ENCODE results near the gene NBAS. TPM values are rescaled to one million over a fixed set of nuclear protein-coding genes. Genes with fewer than 3 reads are reported as not detected.

Gene NBAS
- polyA plus RNA-seq, 4 donors: 26.0 to 67.2 (median 33.6) TPM

- no peaks in the 10 kb centered on the region for H3K9me3 ChIP-seq (ENCODE audit: control insufficient read depth in 2 of 2, insufficient read depth in 1 of 2, low read depth in 1 of 2, low read length in 1 of 2)
- no peaks in the 10 kb centered on the region for H3K4me1 ChIP-seq (ENCODE audit: control insufficient read depth in 3 of 3, insufficient read depth in 2 of 3, low read depth in 1 of 3, low read length in 2 of 3)
- WGBS, 3 donors: 66 to 81% (median 76%) methylated on average over 4 of the region's 4 CpGs
- no peak overlapping the region for H3K27ac ChIP-seq (ENCODE audit: low read depth in 1 of 3, low read length in 2 of 3)
- H3K36me3 ChIP-seq (ENCODE audit: control insufficient read depth in 3 of 3, insufficient read depth in 2 of 3, low read depth in 1 of 3, low read length in 3 of 3): no peaks in the 10 kb centered on the region
- H3K27me3 ChIP-seq (ENCODE audit: control insufficient read depth in 3 of 3, insufficient read depth in 3 of 3, low read length in 3 of 3): no peaks in the 10 kb centered on the region
- DNase-seq (peak in 1 of 2 donors; percentile 58), FAIRE-seq (no peak)
- H3K4me3 ChIP-seq (ENCODE audit: low read depth in 1 of 3, low read length in 3 of 3): no peak overlapping the region
Observed at GRCh38 chr2:15195813-15196212, 365.3 kb downstream of the NBAS start.

- FAIRE-seq (no peak), DNase-seq (no peak)
- Histone ChIP-seq H3K4me3 (ENCODE audit: low read depth in 1 of 3, low read length in 3 of 3) (no peak overlapping the region), H3K4me1 (ENCODE audit: control insufficient read depth in 3 of 3, insufficient read depth in 2 of 3, low read depth in 1 of 3, low read length in 2 of 3) (no peaks in the 10 kb centered on the region), H3K27me3 (ENCODE audit: control insufficient read depth in 3 of 3, insufficient read depth in 3 of 3, low read length in 3 of 3) (no peaks in the 10 kb centered on the region), H3K27ac (ENCODE audit: low read depth in 1 of 3, low read length in 2 of 3) (no peak overlapping the region), H3K9me3 (ENCODE audit: control insufficient read depth in 2 of 2, insufficient read depth in 1 of 2, low read depth in 1 of 2, low read length in 1 of 2) (no peaks in the 10 kb centered on the region), H3K36me3 (ENCODE audit: control insufficient read depth in 3 of 3, insufficient read depth in 2 of 3, low read depth in 1 of 3, low read length in 3 of 3) (peaks cover 0 to 6% (median 3%) of the 10 kb centered on the region in 3 donors)
- WGBS, 3 donors: 95 to 99% (median 97%) methylated on average over 4 of the region's 4 CpGs
Observed at GRCh38 chr2:15191789-15192188, 369.3 kb downstream of the NBAS start.

GRCh38 chr2:15189216-15189615 lies 371.9 kb downstream of the NBAS start:
- Histone ChIP-seq H3K36me3 (ENCODE audit: control insufficient read depth in 3 of 3, insufficient read depth in 2 of 3, low read depth in 1 of 3, low read length in 3 of 3) (peaks cover 3 to 10% (median 9%) of the 10 kb centered on the region in 3 donors), H3K9me3 (ENCODE audit: control insufficient read depth in 2 of 2, insufficient read depth in 1 of 2, low read depth in 1 of 2, low read length in 1 of 2) (no peaks in the 10 kb centered on the region), H3K4me3 (ENCODE audit: low read depth in 1 of 3, low read length in 3 of 3) (no peak overlapping the region), H3K27ac (ENCODE audit: low read depth in 1 of 3, low read length in 2 of 3) (no peak overlapping the region), H3K27me3 (ENCODE audit: control insufficient read depth in 3 of 3, insufficient read depth in 3 of 3, low read length in 3 of 3) (no peaks in the 10 kb centered on the region), H3K4me1 (ENCODE audit: control insufficient read depth in 3 of 3, insufficient read depth in 2 of 3, low read depth in 1 of 3, low read length in 2 of 3) (no peaks in the 10 kb centered on the region)
- 73 to 84% (median 81%) methylated on average over 2 of the region's 2 CpGs for WGBS, 3 donors
- FAIRE-seq: no peak
- DNase-seq: no peak

GRCh38 chr2:15187702-15188101 lies 373.4 kb downstream of the NBAS start:
- no peaks in the 10 kb centered on the region for H3K4me1 ChIP-seq (ENCODE audit: control insufficient read depth in 3 of 3, insufficient read depth in 2 of 3, low read depth in 1 of 3, low read length in 2 of 3)
- FAIRE-seq: no peak
- H3K27me3 ChIP-seq (ENCODE audit: control insufficient read depth in 3 of 3, insufficient read depth in 3 of 3, low read length in 3 of 3): no peaks in the 10 kb centered on the region
- no peak overlapping the region for H3K27ac ChIP-seq (ENCODE audit: low read depth in 1 of 3, low read length in 2 of 3)
- DNase-seq: no peak
- no peaks in the 10 kb centered on the region for H3K9me3 ChIP-seq (ENCODE audit: control insufficient read depth in 2 of 2, insufficient read depth in 1 of 2, low read depth in 1 of 2, low read length in 1 of 2)
- peaks cover 3 to 12% (median 10%) of the 10 kb centered on the region in 3 donors for H3K36me3 ChIP-seq (ENCODE audit: control insufficient read depth in 3 of 3, insufficient read depth in 2 of 3, low read depth in 1 of 3, low read length in 3 of 3)
- H3K4me3 ChIP-seq (ENCODE audit: low read depth in 1 of 3, low read length in 3 of 3): no peak overlapping the region
- 90 to 95% (median 92%) methylated on average over 2 of the region's 2 CpGs for WGBS, 3 donors

- no peaks in the 10 kb centered on the region for H3K27me3 ChIP-seq (ENCODE audit: control insufficient read depth in 3 of 3, insufficient read depth in 3 of 3, low read length in 3 of 3)
- 95 to 97% (median 97%) methylated on average over 2 of the region's 2 CpGs for WGBS, 3 donors
- FAIRE-seq (no peak), DNase-seq (no peak)
- peaks cover 6 to 17% (median 12%) of the 10 kb centered on the region in 3 donors for H3K36me3 ChIP-seq (ENCODE audit: control insufficient read depth in 3 of 3, insufficient read depth in 2 of 3, low read depth in 1 of 3, low read length in 3 of 3)
- no peaks in the 10 kb centered on the region for H3K4me1 ChIP-seq (ENCODE audit: control insufficient read depth in 3 of 3, insufficient read depth in 2 of 3, low read depth in 1 of 3, low read length in 2 of 3)
- no peak overlapping the region for H3K27ac ChIP-seq (ENCODE audit: low read depth in 1 of 3, low read length in 2 of 3)
- H3K4me3 ChIP-seq (ENCODE audit: low read depth in 1 of 3, low read length in 3 of 3): no peak overlapping the region
- H3K9me3 ChIP-seq (ENCODE audit: control insufficient read depth in 2 of 2, insufficient read depth in 1 of 2, low read depth in 1 of 2, low read length in 1 of 2): no peaks in the 10 kb centered on the region
Observed at GRCh38 chr2:15186118-15186517, 375.0 kb downstream of the NBAS start.

GRCh38 chr2:15184491-15184890 lies 376.6 kb downstream of the NBAS start:
- WGBS, 3 donors: 95 to 98% (median 96%) methylated on average over 5 of the region's 5 CpGs
- no peaks in the 10 kb centered on the region for H3K27me3 ChIP-seq (ENCODE audit: control insufficient read depth in 3 of 3, insufficient read depth in 3 of 3, low read length in 3 of 3)
- no peak overlapping the region for H3K4me3 ChIP-seq (ENCODE audit: low read depth in 1 of 3, low read length in 3 of 3)
- no peak overlapping the region for H3K27ac ChIP-seq (ENCODE audit: low read depth in 1 of 3, low read length in 2 of 3)
- peaks cover 6 to 20% (median 9%) of the 10 kb centered on the region in 3 donors for H3K36me3 ChIP-seq (ENCODE audit: control insufficient read depth in 3 of 3, insufficient read depth in 2 of 3, low read depth in 1 of 3, low read length in 3 of 3)
- FAIRE-seq: no peak
- no peaks in the 10 kb centered on the region for H3K9me3 ChIP-seq (ENCODE audit: control insufficient read depth in 2 of 2, insufficient read depth in 1 of 2, low read depth in 1 of 2, low read length in 1 of 2)
- DNase-seq: no peak
- no peaks in the 10 kb centered on the region for H3K4me1 ChIP-seq (ENCODE audit: control insufficient read depth in 3 of 3, insufficient read depth in 2 of 3, low read depth in 1 of 3, low read length in 2 of 3)

GRCh38 chr2:15182275-15182674 lies 378.9 kb downstream of the NBAS start:
- Histone ChIP-seq H3K4me3 (ENCODE audit: low read depth in 1 of 3, low read length in 3 of 3) (no peak overlapping the region), H3K9me3 (ENCODE audit: control insufficient read depth in 2 of 2, insufficient read depth in 1 of 2, low read depth in 1 of 2, low read length in 1 of 2) (no peaks in the 10 kb centered on the region), H3K27me3 (ENCODE audit: control insufficient read depth in 3 of 3, insufficient read depth in 3 of 3, low read length in 3 of 3) (no peaks in the 10 kb centered on the region), H3K36me3 (ENCODE audit: control insufficient read depth in 3 of 3, insufficient read depth in 2 of 3, low read depth in 1 of 3, low read length in 3 of 3) (peaks cover 8 to 18% (median 9%) of the 10 kb centered on the region in 3 donors), H3K4me1 (ENCODE audit: control insufficient read depth in 3 of 3, insufficient read depth in 2 of 3, low read depth in 1 of 3, low read length in 2 of 3) (no peaks in the 10 kb centered on the region), H3K27ac (ENCODE audit: low read depth in 1 of 3, low read length in 2 of 3) (no peak overlapping the region)
- DNase-seq: no peak
- 96 to 98% (median 97%) methylated on average over 5 of the region's 5 CpGs for WGBS, 3 donors
- no peak for FAIRE-seq

GRCh38 chr2:15181092-15181745 lies 379.9 kb downstream of the NBAS start:
- no peak overlapping the region for H3K4me3 ChIP-seq (ENCODE audit: low read depth in 1 of 3, low read length in 3 of 3)
- H3K36me3 ChIP-seq (ENCODE audit: control insufficient read depth in 3 of 3, insufficient read depth in 2 of 3, low read depth in 1 of 3, low read length in 3 of 3): peaks cover 4 to 18% (median 8%) of the 10 kb centered on the region in 3 donors
- no peaks in the 10 kb centered on the region for H3K27me3 ChIP-seq (ENCODE audit: control insufficient read depth in 3 of 3, insufficient read depth in 3 of 3, low read length in 3 of 3)
- H3K27ac ChIP-seq (ENCODE audit: low read depth in 1 of 3, low read length in 2 of 3): no peak overlapping the region
- FAIRE-seq (no peak), DNase-seq (no peak)
- 78 to 91% (median 81%) methylated on average over 5 of the region's 5 CpGs for WGBS, 3 donors
- no peaks in the 10 kb centered on the region for H3K4me1 ChIP-seq (ENCODE audit: control insufficient read depth in 3 of 3, insufficient read depth in 2 of 3, low read depth in 1 of 3, low read length in 2 of 3)
- no peaks in the 10 kb centered on the region for H3K9me3 ChIP-seq (ENCODE audit: control insufficient read depth in 2 of 2, insufficient read depth in 1 of 2, low read depth in 1 of 2, low read length in 1 of 2)

GRCh38 chr2:15180379-15180778 lies 380.8 kb downstream of the NBAS start:
- H3K36me3 ChIP-seq (ENCODE audit: control insufficient read depth in 3 of 3, insufficient read depth in 2 of 3, low read depth in 1 of 3, low read length in 3 of 3): peaks cover 4 to 18% (median 9%) of the 10 kb centered on the region in 3 donors
- H3K27me3 ChIP-seq (ENCODE audit: control insufficient read depth in 3 of 3, insufficient read depth in 3 of 3, low read length in 3 of 3): no peaks in the 10 kb centered on the region
- H3K27ac ChIP-seq (ENCODE audit: low read depth in 1 of 3, low read length in 2 of 3): no peak overlapping the region
- WGBS, 3 donors: 94 to 96% (median 96%) methylated on average over 9 of the region's 9 CpGs
- DNase-seq (no peak), FAIRE-seq (no peak)
- no peaks in the 10 kb centered on the region for H3K4me1 ChIP-seq (ENCODE audit: control insufficient read depth in 3 of 3, insufficient read depth in 2 of 3, low read depth in 1 of 3, low read length in 2 of 3)
- H3K9me3 ChIP-seq (ENCODE audit: control insufficient read depth in 2 of 2, insufficient read depth in 1 of 2, low read depth in 1 of 2, low read length in 1 of 2): no peaks in the 10 kb centered on the region
- no peak overlapping the region for H3K4me3 ChIP-seq (ENCODE audit: low read depth in 1 of 3, low read length in 3 of 3)
